WTC11 (cell line): ENCODE measurements around the gene FYN. TPM values are rescaled to one million over a fixed set of nuclear protein-coding genes. Genes with fewer than 3 reads are reported as not detected.

Experiments used
- ATAC-seq: fragments of 200-7000 bp; cut with Tn5 transposase; 2 replicates; pipeline ENCODE4 v1.10.0; 2021; ENCODE audit warnings: mild to moderate bottlenecking, moderate library complexity
- CTCF ChIA-PET: fragments of 300-600 bp; sonication (Branson Sonifier 250); formaldehyde crosslinking; loops from one replicate; lab custom pipeline; 2021; ENCODE audit warnings: antibody characterized with exemption; lab: Charles Lee
- POLR2A ChIA-PET: fragments of 350-600 bp; sonication (Branson Sonifier 250); formaldehyde crosslinking; loops from one replicate; lab custom pipeline; 2021; ENCODE audit warnings: antibody characterized with exemption; lab: Charles Lee
- DNase-seq: peaks from one replicate; pipeline ENCODE4 v3.0.0; 2021; ENCODE audit warnings: low spot score
- H3K27ac Mint-ChIP-seq: 2 replicates; pipeline ENCODE4 v1.8.0; 2021; ENCODE audit warnings: mixed read lengths
- H3K27me3 Mint-ChIP-seq: 2 replicates; pipeline ENCODE4 v1.8.0; 2021; ENCODE audit warnings: low read depth, mild to moderate bottlenecking, moderate library complexity, mixed read lengths
- H3K36me3 Mint-ChIP-seq: 2 replicates; pipeline ENCODE4 v1.8.0; 2021; ENCODE audit warnings: mixed read lengths
- H3K4me1 Mint-ChIP-seq: 2 replicates; pipeline ENCODE4 v1.8.0; 2022; ENCODE audit warnings: mixed read lengths
- H3K4me3 Mint-ChIP-seq: 2 replicates; pipeline ENCODE4 v1.8.0; 2021; ENCODE audit warnings: mild to moderate bottlenecking, moderate library complexity, mixed read lengths
- H3K9me3 Mint-ChIP-seq: 2 replicates; pipeline ENCODE4 v1.8.0; 2021; ENCODE audit warnings: mixed read lengths
- IRF2 ChIP-seq: sonication (generic); formaldehyde crosslinking; IDR thresholded peaks from 2 replicates; pipeline ENCODE4 v1.8.0; 2022; ENCODE audit warnings: low read depth, missing genetic modification reagents, borderline replicate concordance
- OVOL2 ChIP-seq: fragments of 250-450 bp; sonication (Bioruptor Pico); IDR thresholded peaks from 2 replicates; pipeline ENCODE4 v1.9.0; 2021; ENCODE audit warnings: mild to moderate bottlenecking, borderline replicate concordance
- TEAD1 ChIP-seq: sonication (generic); formaldehyde crosslinking; IDR thresholded peaks from 2 replicates; pipeline ENCODE4 v1.8.0; 2022; ENCODE audit warnings: mild to moderate bottlenecking, missing genetic modification reagents
- ZNF263 ChIP-seq: sonication (generic); formaldehyde crosslinking; IDR thresholded peaks from 2 replicates; pipeline ENCODE4 v1.8.1; 2022; ENCODE audit warnings: low read depth, mild to moderate bottlenecking, moderate library complexity, missing genetic modification reagents
- ZNF317 ChIP-seq: sonication (generic); formaldehyde crosslinking; IDR thresholded peaks from 2 replicates; pipeline ENCODE4 v1.8.1; 2023; ENCODE audit warnings: low read depth, mild to moderate bottlenecking, moderate library complexity, missing genetic modification reagents, borderline replicate concordance
- ZNF396 ChIP-seq: fragments of 250-450 bp; sonication (Bioruptor Pico); IDR thresholded peaks from 2 replicates; pipeline ENCODE4 v1.8.0; 2021; ENCODE audit warnings: mild to moderate bottlenecking, moderate library complexity, borderline replicate concordance
- total RNA-seq: library from RNA; stranded (reverse); gene quantifications from 3 replicates; pipeline ENCODE4 v1.2.3, GENCODE V29; 2021
- TF ChIP-seq, protein P1 (sequence below): sonication (generic); formaldehyde crosslinking; IDR thresholded peaks from 2 replicates; pipeline ENCODE4 v1.8.0; 2022; ENCODE audit warnings: mild to moderate bottlenecking, missing genetic modification reagents
- TF ChIP-seq, protein P2 (sequence below): sonication (generic); formaldehyde crosslinking; IDR thresholded peaks from 2 replicates; pipeline ENCODE4 v1.8.0; 2023; ENCODE audit warnings: mild to moderate bottlenecking, missing genetic modification reagents
- TF ChIP-seq, protein P3 (sequence below): sonication (generic); formaldehyde crosslinking; IDR thresholded peaks from 2 replicates; pipeline ENCODE4 v1.8.0; 2022; ENCODE audit warnings: mild to moderate bottlenecking, missing genetic modification reagents
- TF ChIP-seq, protein P4 (sequence below): sonication (generic); formaldehyde crosslinking; IDR thresholded peaks from 2 replicates; pipeline ENCODE4 v1.8.0; 2023; ENCODE audit warnings: missing genetic modification reagents
- TF ChIP-seq, protein P5 (sequence below): sonication (generic); formaldehyde crosslinking; IDR thresholded peaks from 2 replicates; pipeline ENCODE4 v1.8.1; 2023; ENCODE audit warnings: mild to moderate bottlenecking, missing genetic modification reagents
- TF ChIP-seq, protein P6 (sequence below): sonication (generic); formaldehyde crosslinking; IDR thresholded peaks from 2 replicates; pipeline ENCODE4 v1.8.1; 2022; ENCODE audit warnings: mild to moderate bottlenecking, moderate library complexity, missing genetic modification reagents
- TF ChIP-seq, protein P7 (sequence below): fragments of 250-450 bp; sonication (Bioruptor Pico); IDR thresholded peaks from 2 replicates; pipeline ENCODE4 v1.9.0; 2021; ENCODE audit warnings: mild to moderate bottlenecking

Gene FYN
- total RNA-seq, 1 experiment from 2014 or later: 63.9 TPM

DNA sequence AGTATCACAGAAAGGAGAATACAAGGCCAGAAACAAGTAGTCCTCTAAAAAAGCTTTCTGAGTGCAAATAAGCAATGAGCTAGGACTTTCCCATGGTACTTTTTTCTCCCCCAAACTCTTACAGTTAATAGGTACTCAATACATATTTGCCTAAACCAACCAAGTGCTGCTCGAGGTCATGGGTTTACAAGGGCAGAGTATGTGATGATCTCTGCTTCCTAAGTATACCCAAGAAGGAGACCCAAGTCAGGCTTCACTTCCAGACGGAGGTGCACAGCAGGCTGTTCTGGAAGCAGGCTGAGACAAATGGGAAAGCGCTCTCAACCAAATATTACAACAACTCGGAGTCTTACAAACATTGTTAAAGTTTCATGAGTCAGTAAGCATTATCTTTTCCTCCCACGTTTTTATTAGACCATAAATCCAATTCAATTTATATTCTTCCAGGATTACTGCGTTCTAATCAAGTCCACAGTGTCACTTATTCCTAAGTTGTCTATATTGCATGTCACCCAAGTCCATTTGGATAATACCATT lies 8.1 kb downstream of the FYN start (continued):
- TF ChIP-seq, protein P1, sequence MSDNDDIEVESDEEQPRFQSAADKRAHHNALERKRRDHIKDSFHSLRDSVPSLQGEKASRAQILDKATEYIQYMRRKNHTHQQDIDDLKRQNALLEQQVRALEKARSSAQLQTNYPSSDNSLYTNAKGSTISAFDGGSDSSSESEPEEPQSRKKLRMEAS (CRISPR knock-in tag): no peak
- TF ChIP-seq ZNF396 (CRISPR knock-in tag) (no peak), TEAD1 (CRISPR knock-in tag) (no peak), ZNF263 (CRISPR knock-in tag) (no peak)
- TF ChIP-seq, protein P2, sequence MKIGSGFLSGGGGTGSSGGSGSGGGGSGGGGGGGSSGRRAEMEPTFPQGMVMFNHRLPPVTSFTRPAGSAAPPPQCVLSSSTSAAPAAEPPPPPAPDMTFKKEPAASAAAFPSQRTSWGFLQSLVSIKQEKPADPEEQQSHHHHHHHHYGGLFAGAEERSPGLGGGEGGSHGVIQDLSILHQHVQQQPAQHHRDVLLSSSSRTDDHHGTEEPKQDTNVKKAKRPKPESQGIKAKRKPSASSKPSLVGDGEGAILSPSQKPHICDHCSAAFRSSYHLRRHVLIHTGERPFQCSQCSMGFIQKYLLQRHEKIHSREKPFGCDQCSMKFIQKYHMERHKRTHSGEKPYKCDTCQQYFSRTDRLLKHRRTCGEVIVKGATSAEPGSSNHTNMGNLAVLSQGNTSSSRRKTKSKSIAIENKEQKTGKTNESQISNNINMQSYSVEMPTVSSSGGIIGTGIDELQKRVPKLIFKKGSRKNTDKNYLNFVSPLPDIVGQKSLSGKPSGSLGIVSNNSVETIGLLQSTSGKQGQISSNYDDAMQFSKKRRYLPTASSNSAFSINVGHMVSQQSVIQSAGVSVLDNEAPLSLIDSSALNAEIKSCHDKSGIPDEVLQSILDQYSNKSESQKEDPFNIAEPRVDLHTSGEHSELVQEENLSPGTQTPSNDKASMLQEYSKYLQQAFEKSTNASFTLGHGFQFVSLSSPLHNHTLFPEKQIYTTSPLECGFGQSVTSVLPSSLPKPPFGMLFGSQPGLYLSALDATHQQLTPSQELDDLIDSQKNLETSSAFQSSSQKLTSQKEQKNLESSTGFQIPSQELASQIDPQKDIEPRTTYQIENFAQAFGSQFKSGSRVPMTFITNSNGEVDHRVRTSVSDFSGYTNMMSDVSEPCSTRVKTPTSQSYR (CRISPR knock-in tag): no peak

DNA sequence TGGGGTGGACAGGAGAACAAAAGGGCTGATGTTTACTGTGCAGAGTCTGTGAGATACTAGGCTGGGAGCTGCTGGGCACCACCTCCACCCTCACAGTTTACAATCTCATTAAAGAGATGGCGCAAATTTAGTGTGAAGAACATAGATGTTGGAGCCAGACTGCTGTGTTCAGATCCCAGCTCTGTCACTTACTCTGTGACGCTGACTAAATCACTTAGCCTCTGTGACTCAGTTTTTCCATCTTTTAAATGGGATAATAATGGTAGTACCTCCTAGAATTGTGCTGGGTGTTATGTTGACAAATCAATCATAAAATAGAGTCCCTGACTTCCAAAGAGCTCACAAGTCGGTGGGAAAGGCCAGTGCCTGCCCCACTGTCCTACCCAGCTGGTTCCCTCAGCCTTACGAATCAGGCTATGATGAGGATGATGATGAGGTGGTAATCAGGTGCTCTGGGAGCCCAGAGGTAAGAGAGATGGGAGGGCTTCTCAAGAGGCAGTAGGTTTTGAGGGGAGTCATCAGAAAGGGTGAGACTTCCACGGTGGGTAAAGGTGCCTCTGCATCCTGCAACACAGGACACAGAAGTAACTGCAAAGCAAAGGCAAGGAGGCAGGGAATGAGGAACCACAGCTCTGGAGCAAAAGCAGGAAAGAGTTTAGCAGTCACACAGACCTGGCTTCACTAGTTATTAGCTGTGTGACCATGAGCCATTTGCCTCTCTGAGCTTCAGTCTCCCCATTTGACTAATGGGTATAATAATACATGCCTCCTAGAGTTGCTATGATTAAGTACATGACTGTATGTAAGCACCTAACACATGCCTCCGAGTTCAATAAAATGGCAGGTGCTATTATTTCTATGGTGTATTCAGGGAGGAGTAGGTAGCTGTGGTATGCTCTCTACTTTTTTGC lies 8.9 kb downstream of the FYN start:
- Mint-ChIP-seq H3K9me3 (no peaks in the 10 kb centered on the region), H3K4me3 (no peak overlapping the region), H3K4me1 (peaks cover 72% of the 10 kb centered on the region), H3K27ac (peak overlapping the region; percentile 69), H3K36me3 (no peaks in the 10 kb centered on the region), H3K27me3 (no peaks in the 10 kb centered on the region)
- ATAC-seq: no peak
- ChIA-PET CTCF (interaction anchor here (1.2 kb wide), 1 partner anchor 94 kb away, joined by 3 read pairs; no protein-coding TSS in a partner anchor), POLR2A (interaction anchor here (0.6 to 0.8 kb wide), 2 partner anchors 7 to 94 kb away, joined by 3 read pairs; no protein-coding TSS in a partner anchor)
- TF ChIP-seq ZNF317 (CRISPR knock-in tag) (no peak), TEAD1 (CRISPR knock-in tag) (no peak), OVOL2 (no peak), IRF2 (CRISPR knock-in tag) (no peak)
- TF ChIP-seq, protein P3, sequence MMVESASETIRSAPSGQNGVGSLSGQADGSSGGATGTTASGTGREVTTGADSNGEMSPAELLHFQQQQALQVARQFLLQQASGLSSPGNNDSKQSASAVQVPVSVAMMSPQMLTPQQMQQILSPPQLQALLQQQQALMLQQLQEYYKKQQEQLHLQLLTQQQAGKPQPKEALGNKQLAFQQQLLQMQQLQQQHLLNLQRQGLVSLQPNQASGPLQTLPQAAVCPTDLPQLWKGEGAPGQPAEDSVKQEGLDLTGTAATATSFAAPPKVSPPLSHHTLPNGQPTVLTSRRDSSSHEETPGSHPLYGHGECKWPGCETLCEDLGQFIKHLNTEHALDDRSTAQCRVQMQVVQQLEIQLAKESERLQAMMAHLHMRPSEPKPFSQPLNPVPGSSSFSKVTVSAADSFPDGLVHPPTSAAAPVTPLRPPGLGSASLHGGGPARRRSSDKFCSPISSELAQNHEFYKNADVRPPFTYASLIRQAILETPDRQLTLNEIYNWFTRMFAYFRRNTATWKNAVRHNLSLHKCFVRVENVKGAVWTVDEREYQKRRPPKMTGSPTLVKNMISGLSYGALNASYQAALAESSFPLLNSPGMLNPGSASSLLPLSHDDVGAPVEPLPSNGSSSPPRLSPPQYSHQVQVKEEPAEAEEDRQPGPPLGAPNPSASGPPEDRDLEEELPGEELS: no peak
- TF ChIP-seq, protein P4, sequence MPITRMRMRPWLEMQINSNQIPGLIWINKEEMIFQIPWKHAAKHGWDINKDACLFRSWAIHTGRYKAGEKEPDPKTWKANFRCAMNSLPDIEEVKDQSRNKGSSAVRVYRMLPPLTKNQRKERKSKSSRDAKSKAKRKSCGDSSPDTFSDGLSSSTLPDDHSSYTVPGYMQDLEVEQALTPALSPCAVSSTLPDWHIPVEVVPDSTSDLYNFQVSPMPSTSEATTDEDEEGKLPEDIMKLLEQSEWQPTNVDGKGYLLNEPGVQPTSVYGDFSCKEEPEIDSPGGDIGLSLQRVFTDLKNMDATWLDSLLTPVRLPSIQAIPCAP (CRISPR knock-in tag): no peak
- TF ChIP-seq, protein P5, sequence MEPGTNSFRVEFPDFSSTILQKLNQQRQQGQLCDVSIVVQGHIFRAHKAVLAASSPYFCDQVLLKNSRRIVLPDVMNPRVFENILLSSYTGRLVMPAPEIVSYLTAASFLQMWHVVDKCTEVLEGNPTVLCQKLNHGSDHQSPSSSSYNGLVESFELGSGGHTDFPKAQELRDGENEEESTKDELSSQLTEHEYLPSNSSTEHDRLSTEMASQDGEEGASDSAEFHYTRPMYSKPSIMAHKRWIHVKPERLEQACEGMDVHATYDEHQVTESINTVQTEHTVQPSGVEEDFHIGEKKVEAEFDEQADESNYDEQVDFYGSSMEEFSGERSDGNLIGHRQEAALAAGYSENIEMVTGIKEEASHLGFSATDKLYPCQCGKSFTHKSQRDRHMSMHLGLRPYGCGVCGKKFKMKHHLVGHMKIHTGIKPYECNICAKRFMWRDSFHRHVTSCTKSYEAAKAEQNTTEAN (CRISPR knock-in tag): no peak
- TF ChIP-seq, protein P6, sequence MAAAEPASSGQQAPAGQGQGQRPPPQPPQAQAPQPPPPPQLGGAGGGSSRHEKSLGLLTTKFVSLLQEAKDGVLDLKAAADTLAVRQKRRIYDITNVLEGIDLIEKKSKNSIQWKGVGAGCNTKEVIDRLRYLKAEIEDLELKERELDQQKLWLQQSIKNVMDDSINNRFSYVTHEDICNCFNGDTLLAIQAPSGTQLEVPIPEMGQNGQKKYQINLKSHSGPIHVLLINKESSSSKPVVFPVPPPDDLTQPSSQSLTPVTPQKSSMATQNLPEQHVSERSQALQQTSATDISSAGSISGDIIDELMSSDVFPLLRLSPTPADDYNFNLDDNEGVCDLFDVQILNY (CRISPR knock-in tag): no peak
- TF ChIP-seq, protein P7, sequence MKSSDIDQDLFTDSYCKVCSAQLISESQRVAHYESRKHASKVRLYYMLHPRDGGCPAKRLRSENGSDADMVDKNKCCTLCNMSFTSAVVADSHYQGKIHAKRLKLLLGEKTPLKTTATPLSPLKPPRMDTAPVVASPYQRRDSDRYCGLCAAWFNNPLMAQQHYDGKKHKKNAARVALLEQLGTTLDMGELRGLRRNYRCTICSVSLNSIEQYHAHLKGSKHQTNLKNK (CRISPR knock-in tag): no peak
- no peak for DNase-seq
